ENCODE results near the gene SMYD3. TPM values are rescaled to one million over a fixed set of nuclear protein-coding genes. Genes with fewer than 3 reads are reported as not detected.

Gene SMYD3
- total RNA-seq, 1 experiment from 2014 or later: 17.4 TPM

GRCh38 chr1:245810789-245811337 is 696.2 kb downstream of the SMYD3 start:
- POLR2A ChIA-PET: no interaction called here
- intact Hi-C loops (cut with micrococcal nuclease; ENCODE audit: unreplicated experiment) (no loop called here), in situ Hi-C loops (cut with HindIII; ENCODE audit: low pct_unique_long_range_greater_than_20kb, low sequenced_read_pairs) (no loop called here)
- Histone ChIP-seq H3K4me1 (ENCODE audit: control insufficient read depth, insufficient read depth, low read length) (no peaks in the 10 kb centered on the region), H3K4me3 (ENCODE audit: low read depth in 2 of 2, low read length in 2 of 2) (no peak overlapping the region), H3K27me3 (ENCODE audit: control insufficient read depth, insufficient read depth, low read length) (no peaks in the 10 kb centered on the region), H3K27ac (ENCODE audit: low read length) (no peak overlapping the region), H3K9me3 (ENCODE audit: control insufficient read depth, insufficient read depth, low read depth, low read length) (no peaks in the 10 kb centered on the region), H3K36me3 (ENCODE audit: control insufficient read depth, insufficient read depth, low read length) (no peaks in the 10 kb centered on the region)
- CTCF ChIA-PET: no interaction called here
- DNase-seq (ENCODE audit: low read depth, low spot score): no peak
- no peak for ATAC-seq
- no TSS peak for BruUV-seq (replicated peaks)
- TF ChIP-seq POLR2AphosphoS5 (IDR thresholded peaks at IDR 0.05; ENCODE audit: low read depth, low read length): no peak

GRCh38 chr1:245810181-245810769 is 696.8 kb downstream of the SMYD3 start:
- Histone ChIP-seq H3K36me3 (ENCODE audit: control insufficient read depth, insufficient read depth, low read length) (no peaks in the 10 kb centered on the region), H3K4me1 (ENCODE audit: control insufficient read depth, insufficient read depth, low read length) (no peaks in the 10 kb centered on the region), H3K9me3 (ENCODE audit: control insufficient read depth, insufficient read depth, low read depth, low read length) (no peaks in the 10 kb centered on the region), H3K27me3 (ENCODE audit: control insufficient read depth, insufficient read depth, low read length) (no peaks in the 10 kb centered on the region), H3K27ac (ENCODE audit: low read length) (no peak overlapping the region), H3K4me3 (ENCODE audit: low read depth in 2 of 2, low read length in 2 of 2) (no peak overlapping the region)
- intact Hi-C loops (cut with micrococcal nuclease; ENCODE audit: unreplicated experiment): no loop called here
- ATAC-seq (no peak), DNase-seq (ENCODE audit: low read depth, low spot score) (no peak)
- no TSS peak for BruUV-seq (replicated peaks)
- no peak for TF ChIP-seq CTCF (IDR thresholded peaks at IDR 0.05)
- TF ChIP-seq TCF7L2 (IDR thresholded peaks at IDR 0.05; ENCODE audit: low read depth, low read length): no peak
- TF ChIP-seq POLR2AphosphoS5 (IDR thresholded peaks at IDR 0.05; ENCODE audit: low read depth, low read length): no peak
- TF ChIP-seq REST (IDR thresholded peaks at IDR 0.05; ENCODE audit: insufficient read depth in 1 of 2, low read depth in 2 of 2, low read length in 1 of 2): no peak
- TF ChIP-seq SIN3A (IDR thresholded peaks at IDR 0.05; ENCODE audit: borderline replicate concordance, insufficient read depth, low read depth, low read length): no peak
- ChIA-PET CTCF (no interaction called here), POLR2A (no interaction called here)
- in situ Hi-C loops (cut with HindIII; ENCODE audit: low pct_unique_long_range_greater_than_20kb, low sequenced_read_pairs): no loop called here

GRCh38 chr1:245809361-245809760 is 697.7 kb downstream of the SMYD3 start:
- in situ Hi-C loops (cut with HindIII; ENCODE audit: low pct_unique_long_range_greater_than_20kb, low sequenced_read_pairs): no loop called here
- no peaks in the 10 kb centered on the region for H3K36me3 ChIP-seq (ENCODE audit: control insufficient read depth, insufficient read depth, low read length)
- no peaks in the 10 kb centered on the region for H3K27me3 ChIP-seq (ENCODE audit: control insufficient read depth, insufficient read depth, low read length)
- ATAC-seq (no peak), DNase-seq (ENCODE audit: low read depth, low spot score) (no peak)
- intact Hi-C loops (cut with micrococcal nuclease; ENCODE audit: unreplicated experiment): no loop called here
- H3K27ac ChIP-seq (ENCODE audit: low read length): no peak overlapping the region
- ChIA-PET POLR2A (no interaction called here), CTCF (no interaction called here)
- no peak overlapping the region for H3K4me3 ChIP-seq (ENCODE audit: low read depth in 2 of 2, low read length in 2 of 2)
- no peaks in the 10 kb centered on the region for H3K4me1 ChIP-seq (ENCODE audit: control insufficient read depth, insufficient read depth, low read length)
- no peak for TF ChIP-seq POLR2AphosphoS5 (IDR thresholded peaks at IDR 0.05; ENCODE audit: low read depth, low read length)
- TF ChIP-seq TCF7L2 (IDR thresholded peaks at IDR 0.05; ENCODE audit: low read depth, low read length): no peak
- TF ChIP-seq REST (IDR thresholded peaks at IDR 0.05; ENCODE audit: insufficient read depth in 1 of 2, low read depth in 2 of 2, low read length in 1 of 2): no peak
- no peak for TF ChIP-seq CTCF (IDR thresholded peaks at IDR 0.05)
- TF ChIP-seq SIN3A (IDR thresholded peaks at IDR 0.05; ENCODE audit: borderline replicate concordance, insufficient read depth, low read depth, low read length): no peak
- no TSS peak for BruUV-seq (replicated peaks)
- no peaks in the 10 kb centered on the region for H3K9me3 ChIP-seq (ENCODE audit: control insufficient read depth, insufficient read depth, low read depth, low read length)

Data from Panc1 (cell line).